HCT116 (cell line): ENCODE results near the gene ELL2. TPM values are rescaled to one million over a fixed set of nuclear protein-coding genes. Genes with fewer than 3 reads are reported as not detected.

Source experiments
- ATAC-seq: fragments of 200-7000 bp; cut with Tn5 transposase; 2 replicates; pipeline ENCODE4 v1.9.1; 2020; ENCODE audit warnings: mild to moderate bottlenecking, moderate library complexity
- BruUV-seq: library from RNA; stranded (reverse); fragments of 400-500 nt; replicated peaks from 2 replicates; lab custom pipeline; 2021; lab: Mats Ljungman, UMichigan
- CTCF ChIA-PET: fragments of 300-600 bp; sonication (Branson Sonifier 250); formaldehyde crosslinking; loops from one replicate; lab custom pipeline; 2021; ENCODE audit warnings: antibody characterized with exemption; lab: Charles Lee
- POLR2A ChIA-PET: fragments of 300-600, 350-600 bp; sonication (Branson Sonifier 250); formaldehyde crosslinking; loops from one replicate; lab custom pipeline; 2021; ENCODE audit warnings: antibody characterized with exemption; lab: Charles Lee
- RAD21 ChIA-PET, 2 experiments: fragments of 300-600 bp; sonication (Branson Sonifier 250); formaldehyde crosslinking; loops; one replicate each; lab custom pipeline; 2023; ENCODE audit warnings: low total read pairs in 2 of 2; ENCODE audit not compliant: uncharacterized antibody in 2 of 2, unreplicated experiment in 2 of 2, low non-redundant PET in 1 of 2; lab: Charles Lee
- DNase-seq: peaks from one replicate; pipeline ENCODE4 v3.0.0-alpha.2; 2010; ENCODE audit warnings: low read depth, low spot score
- H2AFZ ChIP-seq: fragments of 200-600 bp; shearing (Covaris generic), sonication (generic); 2 replicates; pipeline ENCODE4 v1.6.1; 2017; ENCODE audit warnings: low read depth, mixed run types, mixed read lengths, antibody characterized with exemption, low read length; ENCODE audit not compliant: poor library complexity, severe bottlenecking
- H3K27ac ChIP-seq: 2 replicates; pipeline ENCODE4 v1.5.1; 2012; ENCODE audit warnings: low read depth, low read length
- H3K27me3 ChIP-seq: fragments of 200-600 bp; sonication (generic); 2 replicates; pipeline ENCODE4 v1.6.1; 2016; ENCODE audit warnings: mixed run types, low read length, mixed read lengths; ENCODE audit not compliant: insufficient read depth
- H3K36me3 ChIP-seq, 2 experiments: fragments of 200-500 bp in 1 of 2; fragments of 200-600 bp in 1 of 2; sonication (Bioruptor generic) in 1 of 2; sonication (generic) in 1 of 2; 2 replicates each; pipeline versions ENCODE4 v1.5.1 to v1.6.1; 2014 to 2016; ENCODE audit warnings: low read length in 2 of 2, inconsistent platforms in 1 of 2, mixed read lengths in 1 of 2, mixed run types in 1 of 2; ENCODE audit not compliant: insufficient read depth in 2 of 2, control insufficient read depth in 1 of 2
- H3K4me1 ChIP-seq, 2 experiments: fragments of 200-600 bp in 1 of 2; sonication (generic) in 1 of 2; 2 replicates each; pipeline versions ENCODE4 v1.5.1 to v1.6.1; 2012 to 2017; ENCODE audit warnings: low read length in 2 of 2, inconsistent platforms in 1 of 2, mild to moderate bottlenecking in 1 of 2, mixed read lengths in 1 of 2, mixed run types in 1 of 2, moderate library complexity in 1 of 2; ENCODE audit not compliant: insufficient read depth in 2 of 2, control insufficient read depth in 1 of 2
- H3K4me2 ChIP-seq: fragments of 200-600 bp; sonication (generic); 2 replicates; pipeline ENCODE4 v1.6.1; 2017; ENCODE audit warnings: mixed run types, low read length, mixed read lengths
- H3K4me3 ChIP-seq, 2 experiments: fragments of 200-600 bp in 1 of 2; sonication (generic) in 1 of 2; replicated peaks in 1 of 2; 2 replicates each; pipeline ENCODE4 v1.5.1; 2011 to 2016; ENCODE audit warnings: low read length in 2 of 2, control low read depth in 1 of 2, low read depth in 1 of 2, mild to moderate bottlenecking in 1 of 2, mixed read lengths in 1 of 2, mixed run types in 1 of 2
- H3K79me2 ChIP-seq: fragments of 200-600 bp; sonication (generic); 2 replicates; pipeline ENCODE4 v1.6.1; 2017; ENCODE audit warnings: mild to moderate bottlenecking, mixed run types, low read length, moderate library complexity, mixed read lengths; ENCODE audit not compliant: insufficient read depth
- H3K9ac ChIP-seq: fragments of 200-600 bp; sonication (generic); 2 replicates; pipeline ENCODE4 v1.6.1; 2016; ENCODE audit warnings: low read length, mixed read lengths
- H3K9me2 ChIP-seq: fragments of 200-600 bp; sonication (generic), shearing (Covaris generic); 2 replicates; pipeline ENCODE4 v1.6.1; 2017; ENCODE audit warnings: mixed run types, mild to moderate bottlenecking, moderate library complexity; ENCODE audit not compliant: insufficient read depth
- H3K9me3 ChIP-seq, 2 experiments: fragments of 200-500 bp in 1 of 2; fragments of 200-600 bp in 1 of 2; sonication (Bioruptor generic) in 1 of 2; sonication (generic) in 1 of 2; 2 replicates each; pipeline ENCODE4 v1.6.1; 2014 to 2017; ENCODE audit warnings: low read length in 2 of 2, mixed read lengths in 2 of 2, inconsistent platforms in 1 of 2, low read depth in 1 of 2, mild to moderate bottlenecking in 1 of 2, mixed run types in 1 of 2, moderate library complexity in 1 of 2; ENCODE audit not compliant: control insufficient read depth in 1 of 2, insufficient read depth in 1 of 2
- H4K20me1 ChIP-seq: fragments of 200-600 bp; sonication (generic), shearing (Covaris generic); 2 replicates; pipeline ENCODE4 v1.6.1; 2017; ENCODE audit warnings: mixed run types, mild to moderate bottlenecking, moderate library complexity; ENCODE audit not compliant: insufficient read depth
- CBX3 ChIP-seq: IDR thresholded peaks from 2 replicates; pipeline ENCODE4 v1.6.1; 2012; ENCODE audit warnings: low read depth
- CEBPB ChIP-seq: IDR thresholded peaks from 2 replicates; pipeline ENCODE4 v1.6.1; 2012; ENCODE audit warnings: low read depth
- EGR1 ChIP-seq: IDR thresholded peaks from 2 replicates; pipeline ENCODE4 v1.6.1; 2012; ENCODE audit warnings: low read depth
- EZH2 ChIP-seq: fragments of 200-600 bp; sonication (generic); IDR thresholded peaks from 2 replicates; pipeline ENCODE4 v1.6.1; 2017; ENCODE audit warnings: antibody characterized with exemption, mixed run types
- EZH2phosphoT487 ChIP-seq: fragments of 200-600 bp; IDR thresholded peaks from 2 replicates; pipeline ENCODE4 v1.6.1; 2018; ENCODE audit warnings: antibody characterized with exemption, borderline replicate concordance
- FOSL1 ChIP-seq: IDR thresholded peaks from 2 replicates; pipeline ENCODE4 v1.6.1; 2012; ENCODE audit warnings: low read depth
- POLR2A ChIP-seq: IDR thresholded peaks from 2 replicates; pipeline ENCODE4 v1.7.0; 2011; ENCODE audit warnings: borderline replicate concordance; ENCODE audit not compliant: insufficient read depth, insufficient read length; ENCODE audit errors: extremely low read depth
- RAD21 ChIP-seq: IDR thresholded peaks from 2 replicates; pipeline ENCODE4 v1.6.1; 2012; ENCODE audit warnings: low read depth, mild to moderate bottlenecking
- SIN3A ChIP-seq: IDR thresholded peaks from 2 replicates; pipeline ENCODE4 v1.6.1; 2012; ENCODE audit warnings: low read depth
- SP1 ChIP-seq: IDR thresholded peaks from 2 replicates; pipeline ENCODE4 v1.6.1; 2012; ENCODE audit warnings: low read depth
- SRF ChIP-seq: IDR thresholded peaks from 2 replicates; pipeline ENCODE4 v1.6.1; 2012; ENCODE audit warnings: low read depth
- ZFX ChIP-seq: fragments of 450-650 bp; IDR thresholded peaks from 2 replicates; pipeline ENCODE4 v1.6.1; 2017
- ZNF274 ChIP-seq: fragments of 200-500 bp; sonication (Bioruptor generic); IDR thresholded peaks from 2 replicates; pipeline ENCODE4 v1.6.1; 2014; ENCODE audit warnings: mild to moderate bottlenecking, low read depth, low read length, inconsistent platforms
- intact Hi-C: fragments of 100-400 bp; cut with micrococcal nuclease; formaldehyde crosslinking; loops from 2 replicates; pipeline ENCODE4 v1.10.0; 2022
- total RNA-seq: library from RNA; stranded (reverse); gene quantifications from one replicate; pipeline ENCODE4 v1.2.1, GENCODE V29; 2021; ENCODE audit not compliant: unreplicated experiment
- TF ChIP-seq, protein P1 (sequence below): IDR thresholded peaks from 2 replicates; pipeline ENCODE4 v1.6.1; 2012

Gene ELL2
- total RNA-seq, 1 experiment from 2014 or later = 29.8 TPM

DNA sequence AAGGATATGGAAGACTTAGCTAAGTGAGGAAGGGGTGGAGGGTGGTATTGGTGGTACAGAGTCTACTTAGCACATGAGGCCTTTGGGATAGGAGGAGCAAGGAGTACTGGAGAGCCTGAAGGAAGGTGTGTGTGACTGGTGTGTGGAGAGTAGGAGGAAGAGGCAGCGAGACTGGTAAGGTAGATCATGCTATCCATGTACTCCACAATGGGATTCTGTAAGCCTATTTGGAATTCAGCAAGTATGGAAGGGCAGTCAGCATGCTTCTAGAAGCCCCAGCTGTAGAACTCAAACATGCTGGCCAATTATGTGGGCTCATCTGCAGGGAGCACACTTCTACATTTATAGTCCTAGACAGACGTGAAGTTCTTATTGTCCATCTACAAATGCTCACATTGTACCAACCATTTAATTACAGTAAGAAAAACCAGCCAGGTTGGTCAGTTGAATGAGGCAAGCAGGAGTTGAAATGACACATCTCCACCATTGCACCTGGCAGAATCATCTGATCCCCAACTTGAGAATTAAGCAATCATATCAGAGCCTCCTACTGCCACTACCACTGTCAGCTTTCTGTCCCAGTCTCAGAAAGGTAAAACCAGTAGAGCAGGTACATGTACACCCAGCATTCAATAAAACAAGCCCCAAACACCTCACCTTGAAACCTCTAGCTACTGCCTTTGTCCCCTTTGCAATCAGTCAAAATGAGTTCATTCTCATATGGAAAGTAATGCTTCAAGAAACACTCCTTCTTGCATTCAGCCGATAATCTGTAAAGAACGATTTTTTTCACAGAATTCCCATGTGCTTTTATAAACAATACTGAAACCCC is 78.2 kb downstream of the ELL2 start:
- Histone ChIP-seq H3K4me3 (no peak overlapping the region), H3K4me1 (no peaks in the 10 kb centered on the region), H3K9me2 (no peaks in the 10 kb centered on the region), H3K79me2 (no peaks in the 10 kb centered on the region), H3K36me3 (no peaks in the 10 kb centered on the region), H3K27me3 (no peaks in the 10 kb centered on the region), H3K9ac (no peak overlapping the region), H4K20me1 (no peaks in the 10 kb centered on the region), H3K27ac (no peak overlapping the region), H3K4me2 (no peak overlapping the region), H2AFZ (no peak overlapping the region)
- RAD21 ChIA-PET = no interaction called here
- POLR2A ChIA-PET = no interaction called here
- ATAC-seq (no peak), DNase-seq (no peak)
- CTCF ChIA-PET = no interaction called here
- TF ChIP-seq, protein P1, sequence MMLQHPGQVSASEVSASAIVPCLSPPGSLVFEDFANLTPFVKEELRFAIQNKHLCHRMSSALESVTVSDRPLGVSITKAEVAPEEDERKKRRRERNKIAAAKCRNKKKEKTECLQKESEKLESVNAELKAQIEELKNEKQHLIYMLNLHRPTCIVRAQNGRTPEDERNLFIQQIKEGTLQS = no peak
- TF ChIP-seq SIN3A = no peak
- TF ChIP-seq, all 23 proteins: peak for 0
- no peaks in the 10 kb centered on the region for H3K9me3 ChIP-seq
- intact Hi-C loops = no loop called here
- no TSS peak for BruUV-seq

DNA sequence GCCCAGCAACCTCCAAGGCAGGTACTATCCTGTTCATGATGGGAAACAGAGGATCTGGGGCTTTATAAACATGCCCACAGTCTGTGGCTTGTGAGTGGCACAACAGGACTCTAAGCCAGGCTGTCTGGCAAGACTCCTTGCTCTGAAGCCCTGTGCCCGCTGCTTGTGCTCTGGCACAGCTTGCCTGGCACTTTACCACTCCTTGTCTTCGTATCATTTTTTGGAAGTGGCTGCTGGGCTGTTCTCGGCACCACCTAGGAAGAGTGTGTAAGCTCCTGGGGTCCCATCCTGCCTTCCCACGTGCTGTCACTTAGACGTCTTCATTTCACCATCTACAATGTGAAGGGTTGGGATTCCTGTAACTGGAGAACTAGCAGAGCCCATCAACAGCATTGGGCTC is 79.8 kb downstream of the ELL2 start:
- no peaks in the 10 kb centered on the region for H3K27me3 ChIP-seq
- BruUV-seq = no TSS peak
- CTCF ChIA-PET = interaction anchor here (1.0 kb wide), 1 partner anchor 11 kb away, joined by 3 read pairs; no protein-coding TSS in a partner anchor
- no peaks in the 10 kb centered on the region for H4K20me1 ChIP-seq
- TF ChIP-seq RAD21 (no peak), ZFX (no peak), POLR2A (no peak), EZH2phosphoT487 (no peak), SP1 (no peak), CBX3 (no peak), EGR1 (no peak), ZNF274 (no peak), CEBPB (no peak), FOSL1 (no peak), EZH2 (no peak), SRF (no peak)
- TF ChIP-seq, all 23 proteins: peak for 0
- Histone ChIP-seq H3K9me3 (no peaks in the 10 kb centered on the region), H3K36me3 (no peaks in the 10 kb centered on the region), H3K4me2 (no peak overlapping the region), H3K4me3 (no peak overlapping the region), H2AFZ (no peak overlapping the region), H3K9me2 (no peaks in the 10 kb centered on the region), H3K79me2 (no peaks in the 10 kb centered on the region), H3K9ac (no peak overlapping the region), H3K27ac (no peak overlapping the region), H3K4me1 (no peaks in the 10 kb centered on the region)
- intact Hi-C loops = no loop called here
- ChIA-PET POLR2A (no interaction called here), RAD21 (no interaction called here)
- ATAC-seq = no peak
- no peak for DNase-seq
